ENCODE results near the gene KPNA3.

DNA sequence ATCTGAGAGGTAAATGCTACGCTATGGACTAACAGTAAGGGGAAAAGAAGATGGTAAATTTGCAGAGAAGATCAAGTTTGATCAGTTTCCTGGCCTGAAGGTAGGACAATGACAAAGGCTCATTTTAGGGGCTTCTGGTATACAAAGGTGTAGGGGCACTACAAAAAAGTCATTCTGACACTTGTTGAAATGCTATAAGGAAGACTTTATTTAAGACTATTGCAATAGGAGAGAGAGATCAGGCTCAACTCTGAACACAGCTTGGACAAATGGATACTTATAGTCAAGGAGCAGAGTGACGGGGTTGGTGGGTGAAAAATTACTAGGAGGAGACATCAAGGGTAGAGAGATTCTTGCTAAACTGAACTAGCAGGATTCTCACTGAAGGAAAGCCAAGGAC, 37.2 kb upstream of the KPNA3 start:
- TF ChIP-seq, protein P1, sequence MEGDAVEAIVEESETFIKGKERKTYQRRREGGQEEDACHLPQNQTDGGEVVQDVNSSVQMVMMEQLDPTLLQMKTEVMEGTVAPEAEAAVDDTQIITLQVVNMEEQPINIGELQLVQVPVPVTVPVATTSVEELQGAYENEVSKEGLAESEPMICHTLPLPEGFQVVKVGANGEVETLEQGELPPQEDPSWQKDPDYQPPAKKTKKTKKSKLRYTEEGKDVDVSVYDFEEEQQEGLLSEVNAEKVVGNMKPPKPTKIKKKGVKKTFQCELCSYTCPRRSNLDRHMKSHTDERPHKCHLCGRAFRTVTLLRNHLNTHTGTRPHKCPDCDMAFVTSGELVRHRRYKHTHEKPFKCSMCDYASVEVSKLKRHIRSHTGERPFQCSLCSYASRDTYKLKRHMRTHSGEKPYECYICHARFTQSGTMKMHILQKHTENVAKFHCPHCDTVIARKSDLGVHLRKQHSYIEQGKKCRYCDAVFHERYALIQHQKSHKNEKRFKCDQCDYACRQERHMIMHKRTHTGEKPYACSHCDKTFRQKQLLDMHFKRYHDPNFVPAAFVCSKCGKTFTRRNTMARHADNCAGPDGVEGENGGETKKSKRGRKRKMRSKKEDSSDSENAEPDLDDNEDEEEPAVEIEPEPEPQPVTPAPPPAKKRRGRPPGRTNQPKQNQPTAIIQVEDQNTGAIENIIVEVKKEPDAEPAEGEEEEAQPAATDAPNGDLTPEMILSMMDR (IDR thresholded peaks at IDR 0.05) = no peak
- TF ChIP-seq POLR2A (IDR thresholded peaks at IDR 0.05) = no peak
- no peak for TF ChIP-seq EP300 (IDR thresholded peaks at IDR 0.05)
